GM23338 (cell line): ENCODE results near the gene KCNQ1OT1. TPM values are rescaled to one million over a fixed set of nuclear protein-coding genes. Genes with fewer than 3 reads are reported as not detected.

ENCODE experiments used
- ATAC-seq: fragments of 200-7000 bp; cut with Tn5 transposase; 3 replicates; pipeline ENCODE4 v1.9.1; 2020
- DNase-seq: peaks from one replicate; pipeline ENCODE4 v3.0.0-alpha.2; 2015; ENCODE audit warnings: low spot score
- H2AFZ ChIP-seq: fragments of 200-600 bp; sonication (generic); 2 replicates; pipeline ENCODE4 v1.8.0; 2016; ENCODE audit warnings: antibody characterized with exemption, mild to moderate bottlenecking, moderate library complexity
- H3F3A ChIP-seq: fragments of 200-600 bp; sonication (generic); replicated peaks from 2 replicates; pipeline ENCODE4 v1.8.0; 2017; ENCODE audit warnings: antibody characterized with exemption, mixed run types, low read depth
- H3K27ac ChIP-seq: fragments of 200-600 bp; sonication (generic); 2 replicates; pipeline ENCODE4 v1.6.1; 2016; ENCODE audit warnings: low read depth
- H3K27me3 ChIP-seq: fragments of 200-600 bp; sonication (generic); 2 replicates; pipeline ENCODE4 v1.8.0; 2016; ENCODE audit warnings: mild to moderate bottlenecking, mixed run types, moderate library complexity; ENCODE audit not compliant: insufficient read depth
- H3K36me3 ChIP-seq: fragments of 200-600 bp; sonication (generic); 2 replicates; pipeline ENCODE4 v1.8.0; 2016; ENCODE audit warnings: mild to moderate bottlenecking; ENCODE audit not compliant: insufficient read depth
- H3K4me1 ChIP-seq: fragments of 200-600 bp; sonication (generic); 2 replicates; pipeline ENCODE4 v1.8.0; 2016; ENCODE audit warnings: mild to moderate bottlenecking, moderate library complexity; ENCODE audit not compliant: insufficient read depth
- H3K4me2 ChIP-seq: fragments of 200-600 bp; sonication (generic); 2 replicates; pipeline ENCODE4 v1.7.1; 2017; ENCODE audit warnings: mixed run types
- H3K4me3 ChIP-seq: fragments of 200-600 bp; sonication (generic); 2 replicates; pipeline ENCODE4 v1.6.1; 2016; ENCODE audit warnings: mixed run types
- H3K79me2 ChIP-seq: fragments of 200-600 bp; sonication (generic); replicated peaks from 2 replicates; pipeline ENCODE4 v1.8.0; 2017; ENCODE audit warnings: mild to moderate bottlenecking; ENCODE audit not compliant: insufficient read depth
- H3K9me2 ChIP-seq: fragments of 200-600 bp; sonication (generic); 2 replicates; pipeline ENCODE4 v1.8.0; 2017; ENCODE audit not compliant: insufficient read depth
- H4K20me1 ChIP-seq: fragments of 200-600 bp; sonication (generic); replicated peaks from 2 replicates; pipeline ENCODE4 v1.8.0; 2017; ENCODE audit warnings: mild to moderate bottlenecking; ENCODE audit not compliant: insufficient read depth
- H3K27ac Mint-ChIP-seq: 2 replicates; pipeline ENCODE4 v1.8.0; 2020; ENCODE audit warnings: inconsistent platforms, mild to moderate bottlenecking, moderate library complexity, mixed read lengths
- H3K27me3 Mint-ChIP-seq: 3 replicates; pipeline ENCODE4 v1.8.0; 2022; ENCODE audit warnings: low read depth, mild to moderate bottlenecking, moderate library complexity, mixed read lengths, inconsistent platforms; ENCODE audit not compliant: insufficient read depth, poor library complexity
- H3K36me3 Mint-ChIP-seq: 3 replicates; pipeline ENCODE4 v1.8.0; 2021; ENCODE audit warnings: low read depth, mild to moderate bottlenecking, inconsistent platforms, moderate library complexity, mixed read lengths
- H3K4me1 Mint-ChIP-seq: 3 replicates; pipeline ENCODE4 v1.8.0; 2020; ENCODE audit warnings: mild to moderate bottlenecking, inconsistent platforms, mixed read lengths
- H3K4me3 Mint-ChIP-seq: 3 replicates; pipeline ENCODE4 v1.8.0; 2021; ENCODE audit warnings: moderate library complexity, mild to moderate bottlenecking, inconsistent platforms, mixed read lengths
- H3K9me3 Mint-ChIP-seq: 3 replicates; pipeline ENCODE4 v1.8.0; 2020; ENCODE audit warnings: moderate library complexity, mild to moderate bottlenecking, inconsistent platforms, mixed read lengths
- EZH2 ChIP-seq: fragments of 200-600 bp; sonication (generic); IDR thresholded peaks from one replicate; pipeline ENCODE4 v1.8.0; 2017; ENCODE audit warnings: antibody characterized with exemption, mild to moderate bottlenecking, low read depth; ENCODE audit not compliant: unreplicated experiment
- EZH2phosphoT487 ChIP-seq: fragments of 200-600 bp; sonication (generic); IDR thresholded peaks from one replicate; pipeline ENCODE4 v1.8.1; 2018; ENCODE audit warnings: antibody characterized with exemption; ENCODE audit not compliant: unreplicated experiment
- REST ChIP-seq: IDR thresholded peaks from one replicate; pipeline ENCODE4 v1.6.1; 2018; ENCODE audit warnings: antibody characterized with exemption; ENCODE audit not compliant: unreplicated experiment
- ZNF331 ChIP-seq: fragments of 250-450 bp; sonication (Bioruptor Pico); IDR thresholded peaks from 2 replicates; pipeline ENCODE4 v1.5.0; 2020; ENCODE audit warnings: low read depth, mild to moderate bottlenecking, moderate library complexity
- ZNF462 ChIP-seq: fragments of 250-450 bp; sonication (Bioruptor Pico); IDR thresholded peaks from 2 replicates; pipeline ENCODE4 v1.5.0; 2020; ENCODE audit warnings: mild to moderate bottlenecking, moderate library complexity
- polyA plus RNA-seq: library from polyadenylated mRNA; unstranded; fragments of >200 nt; fragmentation: Nextera tagmentation; extraction: Ambion mirVana; gene quantifications from 2 replicates; pipeline ENCODE4 v1.2.1, GENCODE V29; 2016
- total RNA-seq: library from RNA; depleted of rRNA; stranded (reverse); fragments of >200 nt; shearing (Covaris generic); gene quantifications from 2 replicates; pipeline ENCODE4 v1.2.3, GENCODE V29; 2014

The KCNQ1OT1 gene
- total and polyA plus RNA-seq, 2 experiments from 2014 or later, result 1.5 to 4.2 TPM

GRCh38 chr11:2589538-2589934 lies 110.3 kb downstream of the KCNQ1OT1 start (continued):
- TF ChIP-seq ZNF462 (CRISPR knock-in tag) (no peak), REST (no peak)

GRCh38 chr11:2588809-2589537 lies 110.8 kb downstream of the KCNQ1OT1 start:
- Mint-ChIP-seq H3K4me3 (no peak overlapping the region), H3K27me3 (peaks cover 77% of the 10 kb centered on the region), H3K9me3 (peaks cover 4% of the 10 kb centered on the region; the same call in 2 of the 3 replicates), H3K27ac (no peak overlapping the region), H3K36me3 (peaks cover 4% of the 10 kb centered on the region; the same call in 1 of the 3 replicates), H3K4me1 (peaks cover 2% of the 10 kb centered on the region; the same call in 1 of the 3 replicates)
- DNase-seq (no peak), ATAC-seq (no peak)
- Histone ChIP-seq H3F3A (no peaks in the 10 kb centered on the region), H3K4me3 (no peak overlapping the region), H3K36me3 (no peaks in the 10 kb centered on the region), H3K4me2 (no peak overlapping the region), H2AFZ (no peak overlapping the region), H3K4me1 (no peaks in the 10 kb centered on the region), H3K9me2 (no peaks in the 10 kb centered on the region), H3K79me2 (no peaks in the 10 kb centered on the region), H3K27me3 (peaks cover 93% of the 10 kb centered on the region), H3K27ac (no peak overlapping the region), H4K20me1 (no peaks in the 10 kb centered on the region)
- TF ChIP-seq EZH2 (no peak), ZNF331 (CRISPR knock-in tag) (no peak), EZH2phosphoT487 (no peak)
